ENCODE results near the gene TSPAN16. TPM values are rescaled to one million over a fixed set of nuclear protein-coding genes. Genes with fewer than 3 reads are reported as not detected.

TSPAN16 gene
- total RNA-seq, 1 donor from 2014 or later, result not detected

DNA sequence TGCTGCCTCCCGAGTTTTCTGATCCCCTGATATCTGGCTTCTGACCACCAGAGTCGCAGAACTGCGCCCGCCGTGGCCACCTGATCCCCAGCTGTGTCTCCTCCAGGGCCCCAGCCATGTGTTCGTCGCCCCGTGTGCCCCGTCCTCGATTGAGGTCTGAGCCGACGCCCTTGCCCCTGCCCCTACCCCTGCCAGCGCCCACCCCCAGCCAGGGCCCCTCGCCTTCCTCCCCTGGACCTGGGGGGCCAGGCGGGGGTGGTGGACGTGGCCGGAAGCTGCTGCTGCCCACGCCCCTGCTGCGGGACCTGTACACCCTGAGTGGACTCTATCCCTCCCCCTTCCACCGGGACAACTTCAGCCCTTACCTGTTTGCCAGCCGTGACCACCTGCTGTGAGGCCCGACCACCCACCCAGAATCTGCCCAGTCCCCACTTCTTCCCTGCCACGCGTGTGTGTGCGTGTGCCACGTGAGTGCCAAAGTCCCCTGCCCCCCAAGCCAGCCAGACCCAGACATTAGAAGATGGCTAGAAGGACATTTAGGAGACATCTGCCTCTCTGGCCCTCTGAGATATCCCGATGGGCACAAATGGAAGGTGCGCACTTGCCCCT, 68.4 kb downstream of the TSPAN16 start:
- TF ChIP-seq, protein P1, sequence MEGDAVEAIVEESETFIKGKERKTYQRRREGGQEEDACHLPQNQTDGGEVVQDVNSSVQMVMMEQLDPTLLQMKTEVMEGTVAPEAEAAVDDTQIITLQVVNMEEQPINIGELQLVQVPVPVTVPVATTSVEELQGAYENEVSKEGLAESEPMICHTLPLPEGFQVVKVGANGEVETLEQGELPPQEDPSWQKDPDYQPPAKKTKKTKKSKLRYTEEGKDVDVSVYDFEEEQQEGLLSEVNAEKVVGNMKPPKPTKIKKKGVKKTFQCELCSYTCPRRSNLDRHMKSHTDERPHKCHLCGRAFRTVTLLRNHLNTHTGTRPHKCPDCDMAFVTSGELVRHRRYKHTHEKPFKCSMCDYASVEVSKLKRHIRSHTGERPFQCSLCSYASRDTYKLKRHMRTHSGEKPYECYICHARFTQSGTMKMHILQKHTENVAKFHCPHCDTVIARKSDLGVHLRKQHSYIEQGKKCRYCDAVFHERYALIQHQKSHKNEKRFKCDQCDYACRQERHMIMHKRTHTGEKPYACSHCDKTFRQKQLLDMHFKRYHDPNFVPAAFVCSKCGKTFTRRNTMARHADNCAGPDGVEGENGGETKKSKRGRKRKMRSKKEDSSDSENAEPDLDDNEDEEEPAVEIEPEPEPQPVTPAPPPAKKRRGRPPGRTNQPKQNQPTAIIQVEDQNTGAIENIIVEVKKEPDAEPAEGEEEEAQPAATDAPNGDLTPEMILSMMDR (IDR thresholded peaks at IDR 0.05; ENCODE audit: borderline replicate concordance), result no peak
- Histone ChIP-seq H3K4me1 (peaks cover 8% of the 10 kb centered on the region), H3K9me3 (replicated peaks) (no peaks in the 10 kb centered on the region), H3K4me3 (no peak overlapping the region), H3K27ac (replicated peaks) (no peak overlapping the region), H3K27me3 (ENCODE audit: low read depth) (no peaks in the 10 kb centered on the region), H3K36me3 (peaks cover 41% of the 10 kb centered on the region)
- no peak for DNase-seq
- intact Hi-C loops (cut with micrococcal nuclease), result no loop called here

DNA sequence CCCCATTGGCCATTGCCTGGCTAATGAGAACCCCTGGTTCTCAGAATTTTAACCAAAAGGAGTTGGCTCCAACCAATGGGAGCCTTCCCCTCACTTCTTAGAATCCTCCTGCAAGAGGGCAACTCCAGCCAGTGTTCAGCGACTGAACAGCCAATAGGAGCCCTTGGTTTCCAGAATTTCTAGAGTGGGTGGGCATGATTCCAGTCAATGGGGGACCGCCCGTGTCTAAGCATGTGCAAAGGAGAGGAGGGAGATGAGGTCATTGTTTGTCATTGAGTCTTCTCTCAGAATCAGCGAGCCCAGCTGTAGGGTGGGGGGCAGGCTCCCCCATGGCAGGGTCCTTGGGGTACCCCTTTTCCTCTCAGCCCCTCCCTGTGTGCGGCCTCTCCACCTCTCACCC, 69.0 kb downstream of the TSPAN16 start:
- no peaks in the 10 kb centered on the region for H3K27me3 ChIP-seq (ENCODE audit: low read depth)
- H3K4me3 ChIP-seq, result no peak overlapping the region
- DNase-seq, result no peak
- TF ChIP-seq, protein P1 (IDR thresholded peaks at IDR 0.05; ENCODE audit: borderline replicate concordance), result no peak
- H3K4me1 ChIP-seq, result peaks cover 8% of the 10 kb centered on the region
- no peaks in the 10 kb centered on the region for H3K9me3 ChIP-seq (replicated peaks)
- H3K36me3 ChIP-seq, result peaks cover 35% of the 10 kb centered on the region
- intact Hi-C loops (cut with micrococcal nuclease), result no loop called here
- H3K27ac ChIP-seq (replicated peaks), result no peak overlapping the region

Other genes starting within 250 kb of the TSPAN16 start
- gene LDLR, start 206.7 kb upstream of the TSPAN16 start, total RNA-seq, result 8.2 TPM
- 3.9 TPM for gene SPC24, start 140.4 kb upstream of the TSPAN16 start, total RNA-seq
- 326 TPM for gene KANK2, start 98.6 kb upstream of the TSPAN16 start, total RNA-seq
- not detected for gene ANGPTL8, start 56.5 kb upstream of the TSPAN16 start, total RNA-seq
- gene DOCK6, start 33.6 kb upstream of the TSPAN16 start, total RNA-seq, result 43.2 TPM
- 7.2 TPM for gene RAB3D, start 43.5 kb downstream of the TSPAN16 start, total RNA-seq
- 77.8 TPM for gene TMEM205, start 50.1 kb downstream of the TSPAN16 start, total RNA-seq
- 24.5 TPM for gene CCDC159, start 50.4 kb downstream of the TSPAN16 start, total RNA-seq
- gene PLPPR2, start 59.3 kb downstream of the TSPAN16 start, total RNA-seq, result 10.6 TPM
- gene SWSAP1, start 78.5 kb downstream of the TSPAN16 start, total RNA-seq, result 1.1 TPM
- 6.0 TPM for gene EPOR, start 88.2 kb downstream of the TSPAN16 start, total RNA-seq
- gene RGL3, start 123.2 kb downstream of the TSPAN16 start, total RNA-seq, result 9.2 TPM
- gene ODAD3, start 139.0 kb downstream of the TSPAN16 start, total RNA-seq, result 0.77 TPM
- 120 TPM for gene PRKCSH, start 139.5 kb downstream of the TSPAN16 start, total RNA-seq
- gene ELAVL3, start 184.9 kb downstream of the TSPAN16 start, total RNA-seq, result 0.66 TPM
- 4.2 TPM for gene ZNF653, start 209.7 kb downstream of the TSPAN16 start, total RNA-seq
- 167 TPM for gene ECSIT, start 233.0 kb downstream of the TSPAN16 start, total RNA-seq
- 133 TPM for gene CNN1, start 242.7 kb downstream of the TSPAN16 start, total RNA-seq